Body of pancreas (tissue), 4 donors: Measurements from ENCODE around the gene CYP1A2. TPM values are rescaled to one million over a fixed set of nuclear protein-coding genes. Genes with fewer than 3 reads are reported as not detected.
A peak's percentile ranks its signal among the peaks of the same experiment; 100 is the strongest.

Experiments
- ATAC-seq: fragments of 150-250 bp; one replicate; pipeline ENCODE4 v1.9.1; 2016
- DNase-seq, 4 donors: peaks; one replicate each; pipeline ENCODE4 v3.0.0-alpha.2; 2019
- H3K27ac ChIP-seq, 4 donors: fragments of 200-600 bp; sonication (generic); 1 replicate in 3 of 4; 2 replicates in 1 of 4; pipeline versions ENCODE4 v1.5.1 to v1.6.1; 2016 to 2019; ENCODE audit warnings: mild to moderate bottlenecking in 1 of 4, mixed read lengths in 1 of 4, moderate library complexity in 1 of 4
- H3K27me3 ChIP-seq, 2 donors: fragments of 200-600 bp; sonication (generic); one replicate each; pipeline ENCODE4 v1.6.0; 2016; ENCODE audit warnings: mild to moderate bottlenecking in 1 of 2
- H3K36me3 ChIP-seq, 2 donors: fragments of 200-600 bp; sonication (generic); replicated peaks in 1 of 2; 2 replicates each; pipeline ENCODE4 v1.5.1; 2016; ENCODE audit warnings: low read depth in 2 of 2; ENCODE audit not compliant: insufficient read depth in 1 of 2
- H3K4me1 ChIP-seq: fragments of 200-600 bp; sonication (generic); one replicate; pipeline ENCODE4 v1.6.0; 2016
- H3K4me3 ChIP-seq, 2 donors: fragments of 200-600 bp; sonication (generic); 1 replicate in 1 of 2; 2 replicates in 1 of 2; pipeline ENCODE4 v1.5.1; 2016 to 2019
- H3K9me3 ChIP-seq, 3 donors: fragments of 200-600 bp; sonication (generic); 1 replicate in 2 of 3; 2 replicates in 1 of 3; pipeline ENCODE4 v1.5.1; 2016
- CTCF ChIP-seq, 7 experiments: fragments of 450-650 bp in 4 of 7; fragments of 200-600 bp in 3 of 7; sonication (generic) in 3 of 7; IDR thresholded peaks; one replicate each; pipeline ENCODE4 v1.5.1; 2016 to 2019; ENCODE audit warnings: antibody characterized with exemption in 7 of 7
- POLR2A ChIP-seq, 3 donors: fragments of 450-650 bp; IDR thresholded peaks; one replicate each; pipeline ENCODE4 v1.6.1; 2016; ENCODE audit warnings: antibody characterized with exemption in 3 of 3, mild to moderate bottlenecking in 2 of 3
- WGBS, 2 donors: methylation state at CpG; one replicate each; pipeline ENCODE4 v1.1.5; 2017; 5-methylcytosine and 5-hydroxymethylcytosine counted together
- intact Hi-C: fragments of 100-400 bp; cut with DNase I; formaldehyde crosslinking; loops from one replicate; pipeline ENCODE4 v1.15.1; 2023
- total RNA-seq, 2 donors: library from RNA; depleted of rRNA; stranded (reverse); fragments of >200 nt; gene quantifications; one replicate each; pipeline ENCODE4 v1.1.0, GENCODE V29; 2016

Gene CYP1A2
- total RNA-seq, 2 donors from 2014 or later, result not detected

GRCh38 chr15:74773731-74774252, 25.1 kb downstream of the CYP1A2 start:
- H3K4me3 ChIP-seq, result no peak overlapping the region
- no peak for ATAC-seq
- TF ChIP-seq POLR2A (IDR thresholded peaks at IDR 0.05) (no peak), CTCF (IDR thresholded peaks at IDR 0.05) (no peak)
- H3K36me3 ChIP-seq, result no peaks in the 10 kb centered on the region
- peaks cover 6% of the 10 kb centered on the region for H3K4me1 ChIP-seq
- intact Hi-C loops, result loop anchor here (5.0 kb wide), 1 partner anchor 179 kb away; no protein-coding TSS in a partner anchor
- no peaks in the 10 kb centered on the region for H3K27me3 ChIP-seq
- no peak for DNase-seq
- no peaks in the 10 kb centered on the region for H3K9me3 ChIP-seq
- no peak overlapping the region for H3K27ac ChIP-seq
- WGBS, 2 donors, result 60 to 72% methylated on average over 4 to 5 of the region's 5 CpGs

DNA sequence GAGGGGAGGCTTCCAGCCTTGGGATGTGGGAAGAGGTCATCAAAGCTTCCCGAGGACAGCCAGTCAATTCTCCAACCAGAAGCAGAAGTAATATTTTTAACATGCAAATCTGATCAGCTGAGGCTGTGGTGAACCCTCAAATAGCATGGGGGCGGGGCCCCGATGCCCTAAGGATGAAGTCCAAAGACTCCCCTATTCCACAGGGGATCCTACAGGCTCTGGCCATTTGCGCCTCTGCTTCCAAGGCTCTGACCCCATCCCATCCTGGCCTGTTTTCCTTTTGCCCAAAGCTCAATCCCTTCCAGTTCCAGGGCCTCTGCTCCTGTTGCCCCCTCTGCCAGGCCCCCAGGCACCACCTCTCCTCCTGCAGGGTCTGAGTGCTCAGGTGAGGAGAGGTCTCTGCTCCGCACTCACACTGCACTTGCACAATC, 26.5 kb downstream of the CYP1A2 start:
- TF ChIP-seq CTCF (IDR thresholded peaks at IDR 0.05) (no peak), POLR2A (IDR thresholded peaks at IDR 0.05) (no peak)
- H3K4me1 ChIP-seq, result peaks cover 12% of the 10 kb centered on the region
- no peak overlapping the region for H3K4me3 ChIP-seq
- no peaks in the 10 kb centered on the region for H3K36me3 ChIP-seq
- no peak for ATAC-seq
- H3K9me3 ChIP-seq, result no peaks in the 10 kb centered on the region
- no peak for DNase-seq
- 73 to 92% methylated on average over 3 to 5 of the region's 5 CpGs for WGBS, 2 donors
- intact Hi-C loops, result no loop called here
- H3K27ac ChIP-seq, result no peak overlapping the region
- H3K27me3 ChIP-seq, result no peaks in the 10 kb centered on the region

GRCh38 chr15:74775894-74776293, 27.2 kb downstream of the CYP1A2 start:
- Histone ChIP-seq H3K4me1 (peaks cover 17% of the 10 kb centered on the region), H3K27me3 (no peaks in the 10 kb centered on the region), H3K36me3 (no peaks in the 10 kb centered on the region), H3K4me3 (no peak overlapping the region), H3K27ac (no peak overlapping the region), H3K9me3 (no peaks in the 10 kb centered on the region)
- TF ChIP-seq POLR2A (IDR thresholded peaks at IDR 0.05) (no peak), CTCF (IDR thresholded peaks at IDR 0.05) (no peak)
- no peak for ATAC-seq
- no peak for DNase-seq
- WGBS, 2 donors, result 74 to 92% methylated on average over 4 of the region's 4 CpGs
- intact Hi-C loops, result no loop called here

DNA sequence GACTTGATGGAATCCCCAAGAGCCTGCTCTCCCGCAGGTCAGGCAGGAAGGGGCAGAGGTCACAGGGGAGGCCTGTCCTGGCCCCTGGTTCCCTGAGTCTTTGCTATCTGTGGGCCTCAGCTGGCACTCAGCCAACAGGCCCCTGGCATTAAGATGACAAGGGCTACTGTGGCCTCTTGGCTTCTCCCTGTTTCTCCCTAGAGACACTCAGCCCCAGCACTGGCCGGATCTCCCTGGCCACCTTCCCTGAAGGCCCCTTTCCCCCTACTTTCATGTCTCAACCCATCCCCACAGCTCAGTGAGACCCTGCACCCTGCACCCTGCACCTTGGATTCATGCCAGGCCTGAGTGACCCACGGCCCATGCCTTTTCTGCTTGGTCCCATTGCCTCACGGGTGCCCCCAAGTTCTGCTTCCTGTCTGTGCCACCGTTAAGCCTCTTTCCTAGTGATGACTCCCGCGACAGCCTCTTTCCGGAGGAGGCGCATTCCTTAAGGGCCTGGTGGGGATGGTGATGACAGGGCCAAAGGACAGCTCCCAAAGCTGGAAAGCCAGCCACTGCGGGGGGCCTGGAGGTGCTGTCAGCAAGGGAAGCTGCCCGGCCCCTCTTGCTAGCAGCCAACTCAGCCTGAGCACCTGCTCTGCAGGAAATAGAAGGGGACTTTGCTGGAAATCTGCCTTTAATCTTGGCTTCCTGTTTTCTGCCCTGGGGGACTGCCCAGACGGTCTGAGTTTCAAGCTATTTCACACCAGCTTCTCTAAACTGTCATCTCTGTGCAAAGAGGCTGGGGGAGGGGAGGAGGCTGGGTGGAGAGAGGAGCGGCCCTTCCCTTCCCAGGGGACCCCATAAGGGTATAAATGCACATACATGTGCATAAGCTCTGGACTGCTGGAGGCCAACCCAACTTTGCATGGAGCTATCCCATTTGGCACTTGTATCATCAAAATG, 28.4 kb downstream of the CYP1A2 start:
- H3K36me3 ChIP-seq, result no peaks in the 10 kb centered on the region
- H3K9me3 ChIP-seq, result no peaks in the 10 kb centered on the region
- peak in 1 of 4 donors; percentile 24 for DNase-seq
- H3K27ac ChIP-seq, result peak overlapping the region in 1 of 4 donors; percentile 57
- intact Hi-C loops, result no loop called here
- TF ChIP-seq CTCF (IDR thresholded peaks at IDR 0.05) (no peak), POLR2A (IDR thresholded peaks at IDR 0.05) (no peak)
- no peaks in the 10 kb centered on the region for H3K27me3 ChIP-seq
- WGBS, 2 donors, result 56 to 70% methylated on average over 9 to 13 of the region's 13 CpGs
- H3K4me3 ChIP-seq, result no peak overlapping the region
- no peak for ATAC-seq
- H3K4me1 ChIP-seq, result peaks cover 21% of the 10 kb centered on the region
